HG03025 (cell line): ENCODE data around the gene CYP19A1.

Source experiments
- ATAC-seq: cut with Tn5 transposase; IDR thresholded peaks from one replicate; pipeline ENCODE4 v1.9.1; 2021; ENCODE audit warnings: mild to moderate bottlenecking, moderate library complexity; ENCODE audit not compliant: unreplicated experiment, low FRiP score

CYP19A1 gene

DNA sequence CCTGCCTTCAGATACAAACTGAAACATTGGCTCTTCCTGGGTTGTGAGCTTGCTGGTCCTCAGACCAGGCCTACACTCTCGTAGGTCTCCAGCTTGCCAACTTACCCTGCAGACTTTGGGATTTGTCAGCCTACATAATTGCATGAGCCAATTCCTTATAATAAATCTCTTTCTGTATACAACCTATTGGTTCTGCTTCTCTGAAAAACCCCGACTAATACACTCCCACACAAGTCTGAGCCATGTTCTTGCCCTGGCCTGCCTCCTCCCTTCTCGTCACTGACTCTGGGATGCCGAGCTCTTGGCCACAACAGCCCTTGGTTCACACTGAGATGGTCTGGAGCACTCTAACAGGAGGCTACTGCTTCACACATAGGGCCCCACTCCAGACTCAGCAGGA, 9.5 kb downstream of the CYP19A1 start:
- no peak for ATAC-seq

DNA sequence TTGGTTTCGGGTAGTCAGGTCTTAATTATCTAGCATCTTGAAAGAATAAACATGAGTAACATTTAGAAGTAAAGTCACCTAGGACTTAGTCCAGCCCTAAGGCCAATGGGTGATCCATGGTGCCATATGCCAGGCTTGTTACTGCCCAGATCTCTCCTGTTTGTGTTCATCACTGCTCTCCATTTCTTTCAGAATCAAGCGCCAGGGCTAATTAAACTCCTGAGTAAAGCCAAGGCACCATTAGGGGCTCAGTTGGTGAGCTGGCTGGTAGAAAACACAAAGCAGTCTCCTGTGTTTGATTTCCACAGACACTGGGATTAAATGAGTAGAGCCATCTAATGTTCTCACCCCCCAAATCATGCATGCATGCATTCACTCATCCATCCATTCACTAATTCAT, 11.3 kb downstream of the CYP19A1 start:
- ATAC-seq, result no peak

DNA sequence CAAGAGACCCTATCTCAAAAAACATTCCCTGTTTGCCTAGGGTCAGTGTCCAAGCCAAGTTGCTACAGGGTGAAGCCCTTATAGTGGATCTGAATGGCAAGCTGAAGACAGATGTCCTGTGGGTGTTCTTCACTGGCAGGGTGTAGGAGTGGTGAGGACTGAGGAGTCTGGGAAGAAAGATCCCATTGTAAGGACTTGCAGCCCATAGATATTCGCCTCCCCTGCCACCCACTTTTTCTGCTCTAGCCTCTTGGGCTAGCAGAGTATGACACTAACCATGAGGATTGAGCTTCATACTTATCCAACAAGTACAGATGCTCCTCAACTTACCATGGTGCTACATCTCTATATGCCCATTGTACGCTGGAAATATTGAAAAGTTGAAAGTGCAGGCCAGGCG, 13.2 kb downstream of the CYP19A1 start:
- ATAC-seq, result no peak

DNA sequence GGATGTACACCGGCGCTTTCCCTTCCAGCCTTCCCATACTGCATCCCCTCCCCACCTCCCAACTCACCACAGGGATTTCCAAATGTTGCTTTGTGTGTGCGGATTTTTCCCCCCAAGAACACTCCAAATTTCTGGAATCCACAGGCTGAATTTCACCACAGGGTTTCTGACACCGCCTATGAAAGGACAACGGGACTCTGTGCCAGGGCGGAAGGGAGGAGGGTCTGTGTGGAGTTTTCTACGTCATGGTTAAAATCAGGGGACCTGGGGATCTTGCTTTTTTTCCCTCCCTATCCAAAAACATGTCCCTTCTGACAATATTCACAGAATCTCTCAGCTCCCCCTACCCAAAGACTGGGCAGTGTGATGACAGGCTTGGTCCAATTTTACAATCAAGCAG, 14.6 kb downstream of the CYP19A1 start:
- no peak for ATAC-seq

DNA sequence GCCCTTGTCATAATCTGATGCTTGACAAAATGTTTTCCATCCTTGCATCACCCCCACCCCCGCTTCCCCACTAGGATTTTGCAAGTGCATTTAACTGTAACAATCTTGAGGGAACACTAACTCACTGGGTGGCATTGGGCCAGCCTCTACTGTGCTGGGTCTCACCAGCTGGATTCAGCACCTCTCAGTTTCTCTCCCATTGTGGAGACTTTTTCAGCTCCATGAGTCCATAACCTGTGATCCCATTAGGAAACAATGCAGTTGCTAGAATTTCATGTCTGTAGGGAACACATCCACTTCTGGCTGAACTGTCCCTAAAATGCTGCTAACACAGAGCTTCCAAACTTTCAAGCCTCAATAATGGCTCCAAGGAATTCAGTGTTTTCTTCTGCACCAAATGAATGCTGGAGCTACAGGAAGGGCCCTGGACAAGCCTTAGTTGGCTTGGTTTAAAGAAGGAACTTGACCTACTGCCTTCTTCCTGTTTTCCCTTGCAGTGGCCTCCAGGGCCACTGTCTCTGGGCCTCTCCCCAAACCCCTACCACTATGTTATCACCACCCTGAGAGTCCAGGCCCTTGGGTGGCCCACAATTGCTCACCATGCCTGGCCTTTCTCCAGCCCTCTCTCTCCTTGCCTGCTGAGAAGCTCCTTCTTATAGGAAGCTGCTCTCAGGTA, 15.6 kb downstream of the CYP19A1 start:
- no peak for ATAC-seq

DNA sequence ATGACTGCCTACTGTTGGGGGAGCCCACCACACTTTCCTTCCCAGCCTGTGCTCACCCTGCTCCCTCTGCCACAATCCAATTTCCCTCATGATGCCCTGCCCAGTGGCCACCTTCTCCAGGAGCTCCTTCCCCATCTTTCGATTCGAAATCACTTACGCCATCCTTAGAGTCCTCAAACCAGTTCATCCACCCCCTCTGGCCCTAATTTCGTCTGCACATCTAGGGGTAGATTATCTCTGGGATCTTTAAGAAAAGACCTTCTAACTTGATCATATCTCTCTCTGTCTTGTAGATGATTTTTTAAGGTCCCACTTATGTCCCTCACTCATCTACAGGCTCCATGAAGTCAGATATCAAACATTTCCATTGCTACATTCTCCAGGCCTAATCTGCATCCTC, 17.1 kb downstream of the CYP19A1 start:
- no peak for ATAC-seq

DNA sequence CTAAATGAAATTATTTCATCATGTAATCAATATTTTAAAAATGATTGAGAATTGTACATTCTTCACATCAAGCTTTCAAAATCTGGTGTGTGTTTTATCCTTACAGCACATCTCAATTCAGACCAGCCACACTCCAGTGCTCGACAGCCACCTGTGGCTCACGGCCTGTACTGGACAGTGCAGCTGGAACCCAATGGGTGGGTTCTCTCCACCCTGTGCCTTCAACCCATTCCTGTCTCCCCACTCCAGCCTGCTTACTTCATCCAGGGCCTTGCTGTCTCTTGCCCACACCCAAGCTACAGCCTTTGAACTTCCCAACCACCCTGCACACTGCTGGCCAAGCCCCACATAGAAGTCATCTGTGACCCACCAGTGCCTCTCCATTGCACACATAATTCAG, 17.6 kb downstream of the CYP19A1 start:
- no peak for ATAC-seq

DNA sequence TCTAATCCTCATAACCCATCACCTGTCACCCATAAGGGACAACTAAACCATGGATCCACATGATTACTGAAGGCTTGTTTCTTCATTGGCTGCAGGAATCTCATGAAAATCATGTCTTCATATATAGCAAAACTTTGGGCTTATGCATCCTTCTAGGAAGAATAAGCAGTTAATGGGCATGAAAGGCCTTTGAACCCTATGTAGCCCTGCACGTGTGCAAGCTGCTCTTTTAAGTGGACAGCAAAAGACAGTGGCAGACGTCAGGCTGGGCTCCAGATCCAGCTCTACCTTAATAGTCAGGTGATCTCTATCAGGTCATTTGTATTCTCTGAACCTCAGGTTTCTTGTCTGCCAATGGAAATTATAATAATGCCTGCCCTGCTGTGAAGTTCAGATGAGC, 18.9 kb downstream of the CYP19A1 start:
- no peak for ATAC-seq

DNA sequence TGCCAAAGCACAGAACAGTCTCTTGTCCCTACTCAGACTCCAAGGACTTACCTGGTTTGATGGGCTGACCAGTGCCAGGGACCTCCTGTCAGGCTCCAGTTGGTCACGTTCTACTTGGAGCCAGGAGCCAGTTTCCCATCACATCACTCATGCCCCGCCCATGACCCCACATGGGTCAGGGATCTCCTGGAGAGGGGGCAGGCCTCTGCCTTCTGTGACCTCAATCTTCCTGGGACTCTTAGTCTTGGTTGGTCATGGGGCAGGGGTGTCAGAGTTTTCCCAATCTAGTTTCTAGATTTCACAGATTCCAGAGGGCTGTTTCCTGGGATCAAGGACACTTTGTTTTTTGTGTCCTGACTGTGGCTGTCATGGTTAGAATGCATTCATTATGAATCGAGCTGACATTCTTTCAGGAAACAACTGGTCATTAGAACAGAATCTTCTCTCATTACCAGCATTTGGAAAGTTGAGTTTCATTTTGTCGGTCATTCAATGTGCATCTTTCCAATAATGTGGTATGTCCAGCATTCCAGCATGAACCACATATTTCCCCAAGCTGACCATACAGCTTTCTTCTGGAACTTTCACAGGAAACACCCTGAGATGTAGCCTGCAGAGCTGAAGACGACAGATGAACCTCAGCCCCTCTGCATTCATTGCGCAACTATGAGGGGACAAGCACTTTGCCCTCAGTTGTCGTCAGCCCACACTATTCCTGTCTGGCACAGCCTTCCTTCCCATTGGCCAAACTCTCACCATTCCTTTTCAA, 19.8 kb downstream of the CYP19A1 start:
- no peak for ATAC-seq

DNA sequence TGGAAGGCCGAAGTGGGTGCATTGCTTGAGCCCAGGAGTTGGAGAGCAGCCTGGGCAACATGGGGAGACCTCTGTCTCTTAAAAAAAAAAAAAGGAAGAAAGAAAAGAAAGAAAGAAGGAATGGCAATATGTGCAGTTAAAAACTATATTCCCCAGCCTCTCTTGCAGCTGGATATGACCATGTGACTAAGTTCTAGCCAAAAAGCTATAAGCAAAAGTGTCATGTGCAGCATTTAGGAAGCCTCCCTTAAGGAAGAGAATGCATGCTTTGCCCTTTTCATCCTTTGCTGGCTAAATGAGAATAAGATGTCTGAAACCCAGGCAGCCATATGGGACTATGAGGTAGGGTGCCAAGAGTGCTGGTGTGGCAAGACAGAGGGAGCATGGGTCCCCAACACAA, 21.8 kb downstream of the CYP19A1 start:
- ATAC-seq, result no peak

DNA sequence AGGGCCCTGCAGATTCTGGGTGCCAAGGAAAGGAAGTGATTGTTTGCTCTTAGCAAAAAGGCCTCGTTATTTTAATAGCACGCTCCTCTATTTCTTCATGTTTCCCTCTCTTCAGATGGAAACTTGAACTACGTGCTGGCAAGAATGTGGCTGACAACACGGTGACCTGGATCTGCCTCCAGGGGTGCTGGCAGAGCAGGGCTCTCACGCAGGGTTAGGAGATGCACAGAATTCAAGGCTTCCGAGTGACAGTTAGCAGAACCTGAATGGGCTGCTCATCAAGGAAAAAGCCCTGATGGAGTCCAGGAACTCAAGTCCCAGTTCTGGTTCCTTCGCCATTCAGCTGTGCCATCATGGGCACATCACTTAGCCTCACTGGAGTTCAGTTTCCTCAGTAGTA, 22.7 kb downstream of the CYP19A1 start:
- no peak for ATAC-seq

DNA sequence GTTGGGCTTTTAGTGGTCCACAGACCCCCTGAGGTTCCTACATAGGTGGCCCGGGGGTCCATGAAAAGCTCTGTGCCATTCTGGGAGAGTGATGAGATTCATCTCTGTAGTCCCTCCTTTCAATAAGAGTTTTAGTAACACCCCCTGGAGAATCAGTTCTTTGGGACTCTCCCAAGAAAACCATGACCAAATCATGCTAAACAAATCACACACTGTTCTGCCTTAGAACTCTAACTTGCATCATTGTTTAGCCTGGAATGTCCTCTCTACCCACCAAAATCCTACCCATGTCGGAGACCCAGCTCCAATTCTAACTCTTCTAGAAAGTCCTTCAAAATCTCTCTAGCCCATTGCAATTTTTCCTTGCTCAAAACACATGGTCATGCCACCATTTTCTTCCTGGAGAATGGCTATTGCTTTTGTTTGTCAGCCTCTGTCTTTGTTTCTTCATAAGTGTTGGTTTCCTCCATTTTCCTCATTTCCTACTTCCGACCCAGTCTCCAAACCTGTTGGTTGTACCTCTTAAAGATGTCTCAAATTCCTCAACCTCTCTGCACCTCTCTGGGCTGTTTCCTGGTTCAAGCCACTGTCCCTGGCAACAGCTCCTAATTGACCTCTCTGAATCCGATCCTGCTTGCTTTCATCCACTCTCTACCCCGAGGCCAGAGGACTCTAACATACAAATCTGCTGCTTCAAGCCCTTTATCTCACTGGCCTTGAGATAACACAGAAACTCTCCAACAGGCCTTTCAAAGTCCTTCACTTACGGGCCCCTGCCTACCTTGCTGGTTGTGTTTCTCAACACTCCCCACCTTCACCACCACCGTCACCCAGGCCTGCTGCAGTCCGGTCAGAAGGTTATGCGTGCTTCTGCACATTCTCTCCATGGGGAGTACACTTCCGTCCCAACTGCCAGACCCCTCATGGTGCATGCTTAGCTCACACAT, 23.7 kb downstream of the CYP19A1 start:
- no peak for ATAC-seq

DNA sequence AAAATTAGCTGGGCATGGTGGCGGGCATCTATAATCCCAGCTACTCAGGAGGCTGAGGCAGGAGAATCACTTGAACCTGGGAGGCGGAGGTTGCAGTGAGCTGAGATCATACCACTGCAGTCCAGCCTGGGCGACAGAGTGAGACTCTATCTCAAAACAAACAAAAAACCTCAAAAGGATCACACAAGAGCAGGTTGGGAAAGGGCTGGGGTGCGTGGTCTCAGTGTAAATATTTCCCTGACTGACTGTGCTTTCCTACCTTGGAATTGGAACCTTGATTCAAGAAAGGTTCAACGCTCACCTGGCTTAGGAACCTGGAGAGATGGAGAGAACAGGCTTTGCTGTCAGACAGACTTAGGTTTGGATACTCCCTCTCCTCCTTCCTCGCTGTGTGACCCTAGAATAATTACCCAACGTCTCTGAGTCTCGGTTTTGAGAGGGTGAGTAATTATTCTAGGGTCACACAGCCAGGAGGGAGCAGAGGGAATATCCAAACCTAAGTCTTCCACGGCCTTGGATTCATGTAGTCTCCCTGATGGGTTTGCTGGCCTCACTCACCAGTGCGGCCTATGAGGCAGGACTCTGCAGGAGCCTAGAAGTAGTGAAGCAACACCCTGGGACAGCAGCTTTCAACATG, 24.6 kb downstream of the CYP19A1 start:
- ATAC-seq, result no peak

DNA sequence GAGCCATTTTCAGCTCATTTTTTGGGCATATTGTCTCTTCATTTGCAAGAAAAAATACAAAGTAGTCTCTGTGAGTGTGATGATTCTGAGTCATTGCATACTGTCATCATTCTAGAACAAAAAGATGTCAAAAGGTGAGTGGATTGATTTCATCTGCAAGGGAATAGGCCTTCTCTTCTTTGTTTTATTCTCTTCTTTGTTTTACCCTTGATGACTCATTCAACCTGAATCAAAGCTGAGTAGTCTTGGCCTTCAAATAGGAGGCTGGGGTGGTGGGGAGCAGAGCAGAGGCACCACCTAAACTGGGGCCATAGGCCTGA, 25.4 kb downstream of the CYP19A1 start:
- ATAC-seq, result no peak

DNA sequence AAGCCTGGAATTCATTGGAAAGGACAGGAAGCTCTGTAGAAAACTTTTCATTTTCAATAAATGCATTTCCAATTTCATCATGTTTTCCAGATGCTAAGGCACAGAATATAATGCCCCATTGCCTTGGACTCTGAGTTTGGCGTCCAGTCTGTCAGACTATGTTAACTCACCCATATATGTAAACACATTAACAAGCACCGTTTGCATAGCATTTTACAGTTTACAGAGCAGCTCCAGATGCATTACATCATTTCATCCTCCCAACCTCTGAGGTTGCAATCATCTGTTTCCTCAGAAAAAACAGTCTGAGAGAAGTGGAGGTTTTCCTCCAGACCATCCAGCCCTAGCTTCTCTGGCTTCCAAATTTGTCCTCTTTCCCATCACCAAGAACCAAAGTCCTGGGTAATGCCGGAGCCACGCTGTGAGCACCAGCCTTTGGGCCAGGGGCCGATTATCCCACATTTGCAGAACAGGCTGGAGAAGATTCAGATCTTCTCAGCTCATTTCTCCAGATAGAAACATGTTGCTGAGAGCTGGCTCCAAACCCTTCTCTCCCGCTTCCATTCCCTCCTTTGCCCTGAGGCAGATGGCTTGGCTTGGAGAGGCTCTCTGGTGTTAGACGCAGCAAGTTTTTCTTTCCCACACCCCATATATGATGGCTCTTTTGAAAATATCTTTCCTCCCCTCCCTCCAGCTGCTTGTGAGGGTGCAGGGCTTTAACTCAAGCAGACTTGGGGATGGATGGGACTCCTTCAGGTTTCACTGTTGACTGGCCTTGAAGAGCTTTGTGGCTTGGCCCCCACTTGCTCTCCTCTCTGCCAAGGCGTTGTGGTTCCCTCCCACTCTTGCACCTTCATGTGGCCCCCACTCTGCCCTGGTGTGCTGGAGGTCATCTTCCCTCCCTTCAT, 26.0 kb downstream of the CYP19A1 start:
- ATAC-seq, result no peak

DNA sequence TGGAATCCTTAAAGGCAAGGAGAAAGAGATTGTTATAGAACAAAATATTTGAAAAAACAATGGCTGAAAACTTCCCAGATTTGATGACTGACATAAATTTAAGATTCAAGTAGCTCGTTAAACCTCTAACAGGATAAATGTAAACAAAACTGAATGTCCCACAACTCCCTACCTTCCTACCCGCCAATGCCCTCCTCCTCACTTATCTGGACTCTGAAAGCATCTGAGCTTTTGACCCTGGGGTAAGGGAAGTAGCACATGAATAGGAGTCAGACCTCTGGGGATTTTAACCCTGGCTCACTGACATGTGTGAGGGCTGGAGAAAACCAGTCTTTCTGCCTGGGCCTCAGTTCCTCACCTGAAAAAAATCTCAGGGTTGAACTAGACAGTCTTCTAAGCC, 26.9 kb downstream of the CYP19A1 start:
- ATAC-seq, result no peak

DNA sequence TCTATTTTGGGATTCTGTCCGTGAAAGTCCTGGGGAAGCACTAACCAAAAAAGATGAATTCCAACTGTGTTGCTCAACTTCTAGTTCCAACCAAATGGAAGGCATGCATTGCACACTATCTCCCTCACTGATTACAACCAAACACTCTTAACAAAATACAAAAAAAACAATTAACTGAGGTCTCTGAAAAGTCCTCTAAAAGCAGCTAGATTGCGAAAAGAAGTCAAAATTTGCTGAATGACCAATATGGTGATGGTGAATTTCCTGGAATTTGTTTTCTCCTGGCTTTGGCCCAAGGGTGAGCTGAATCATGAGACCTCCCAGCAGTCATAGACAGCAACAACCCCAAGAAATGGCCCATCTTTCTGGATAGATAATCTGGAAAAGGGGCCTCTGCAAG, 28.3 kb downstream of the CYP19A1 start:
- ATAC-seq, result no peak

DNA sequence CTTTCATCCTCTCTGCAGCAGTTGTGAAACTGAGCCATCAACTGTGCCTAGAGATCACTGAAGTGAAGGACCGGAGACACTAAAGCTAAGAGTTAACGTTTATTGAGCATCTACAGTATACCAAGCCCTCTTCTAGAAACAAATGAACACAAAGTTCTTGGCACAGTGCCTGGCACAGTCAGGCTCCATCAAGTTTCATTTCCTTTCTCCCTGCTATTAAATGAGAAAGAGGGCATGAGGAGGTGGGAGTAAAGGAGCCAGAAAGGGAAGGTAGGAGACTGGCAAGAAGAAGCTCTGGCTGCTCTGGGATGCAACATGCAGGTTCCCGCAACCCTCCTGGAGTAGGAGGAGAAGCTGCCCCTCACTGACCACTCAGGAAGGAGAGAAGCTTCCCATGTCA, 30.6 kb downstream of the CYP19A1 start:
- ATAC-seq, result no peak

DNA sequence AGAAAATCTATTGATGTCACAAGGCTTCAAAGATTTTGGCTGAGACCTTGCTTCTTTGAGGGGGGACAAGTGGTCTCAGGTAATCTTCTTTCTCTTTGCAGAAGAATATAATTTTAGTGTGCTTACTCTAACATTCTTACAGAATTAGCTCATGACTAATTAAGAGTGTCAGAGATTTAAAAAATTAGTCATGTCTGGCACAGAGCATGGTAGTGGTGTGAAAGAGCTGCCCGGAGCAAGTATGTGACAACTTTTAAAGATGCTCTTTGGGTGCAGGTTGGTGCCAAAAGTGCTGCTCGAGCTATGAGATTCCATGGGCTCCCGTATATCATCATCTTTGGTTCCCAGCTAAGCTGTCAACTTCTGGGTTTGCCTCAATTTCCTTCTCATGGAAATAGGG, 31.1 kb downstream of the CYP19A1 start:
- ATAC-seq, result no peak

DNA sequence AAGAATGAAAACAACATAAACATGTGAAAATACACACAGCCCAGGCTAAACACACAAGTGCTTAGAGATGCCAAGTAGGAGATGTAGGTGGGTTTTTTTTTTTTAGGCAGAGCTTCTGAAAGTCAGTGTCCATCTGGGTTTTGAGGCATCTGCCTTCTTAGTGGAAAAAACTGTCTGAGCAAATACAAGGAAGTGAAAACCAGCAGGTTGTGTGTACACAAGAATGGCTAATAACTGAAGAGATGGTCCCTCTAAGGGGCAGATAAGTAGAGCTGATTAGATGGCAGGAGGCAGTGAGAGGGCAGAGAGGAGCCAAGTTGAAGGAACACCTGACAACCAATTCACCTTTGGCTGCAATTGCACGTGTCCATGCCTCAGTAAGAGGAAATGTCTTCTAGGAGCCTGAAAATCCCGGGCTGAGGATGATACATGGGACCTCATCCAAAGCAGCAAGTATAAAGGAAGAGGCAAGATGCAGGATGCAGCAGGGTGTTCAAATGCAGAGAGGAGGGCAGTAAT, 34.9 kb downstream of the CYP19A1 start:
- no peak for ATAC-seq
